Measurements from ENCODE around the gene MTCL3.

The MTCL3 gene

GRCh38 chr6:127515234-127515793 is 3.8 kb downstream of the MTCL3 start:
- no peaks in the 10 kb centered on the region for H3K9me2 ChIP-seq (replicated peaks; ENCODE audit: control insufficient read depth, low read length)
- no peaks in the 10 kb centered on the region for H3K9me3 ChIP-seq (ENCODE audit: control insufficient read depth, insufficient read depth, low read length)
- no peaks in the 10 kb centered on the region for H3K36me3 ChIP-seq (ENCODE audit: control insufficient read depth, low read length)
- no peaks in the 10 kb centered on the region for H4K20me1 ChIP-seq (ENCODE audit: control insufficient read depth, insufficient read depth, low read depth, low read length)
- H3K27ac ChIP-seq (ENCODE audit: low read depth, low read length), result no peak overlapping the region
- H3K79me2 ChIP-seq (ENCODE audit: control insufficient read depth, low read length), result no peaks in the 10 kb centered on the region
- H3K4me3 ChIP-seq (ENCODE audit: low read length), result peak overlapping the region; percentile 58
- peaks cover 10% of the 10 kb centered on the region; the same call in 1 of the 2 replicates for H3K27me3 ChIP-seq (ENCODE audit: control insufficient read depth, low read length)
- H3K4me2 ChIP-seq (ENCODE audit: low read length), result peak overlapping the region; percentile 81
- no peaks in the 10 kb centered on the region for H3F3A ChIP-seq (ENCODE audit: control insufficient read depth, insufficient read depth)
- peaks cover 5% of the 10 kb centered on the region; the same call in 1 of the 2 replicates for H3K4me1 ChIP-seq (ENCODE audit: control insufficient read depth, low read length)
- no peak for TF ChIP-seq EZH2phosphoT487 (IDR thresholded peaks at IDR 0.05; ENCODE audit: borderline replicate concordance, low read length)
- TF ChIP-seq, protein P1, sequence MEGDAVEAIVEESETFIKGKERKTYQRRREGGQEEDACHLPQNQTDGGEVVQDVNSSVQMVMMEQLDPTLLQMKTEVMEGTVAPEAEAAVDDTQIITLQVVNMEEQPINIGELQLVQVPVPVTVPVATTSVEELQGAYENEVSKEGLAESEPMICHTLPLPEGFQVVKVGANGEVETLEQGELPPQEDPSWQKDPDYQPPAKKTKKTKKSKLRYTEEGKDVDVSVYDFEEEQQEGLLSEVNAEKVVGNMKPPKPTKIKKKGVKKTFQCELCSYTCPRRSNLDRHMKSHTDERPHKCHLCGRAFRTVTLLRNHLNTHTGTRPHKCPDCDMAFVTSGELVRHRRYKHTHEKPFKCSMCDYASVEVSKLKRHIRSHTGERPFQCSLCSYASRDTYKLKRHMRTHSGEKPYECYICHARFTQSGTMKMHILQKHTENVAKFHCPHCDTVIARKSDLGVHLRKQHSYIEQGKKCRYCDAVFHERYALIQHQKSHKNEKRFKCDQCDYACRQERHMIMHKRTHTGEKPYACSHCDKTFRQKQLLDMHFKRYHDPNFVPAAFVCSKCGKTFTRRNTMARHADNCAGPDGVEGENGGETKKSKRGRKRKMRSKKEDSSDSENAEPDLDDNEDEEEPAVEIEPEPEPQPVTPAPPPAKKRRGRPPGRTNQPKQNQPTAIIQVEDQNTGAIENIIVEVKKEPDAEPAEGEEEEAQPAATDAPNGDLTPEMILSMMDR (IDR thresholded peaks at IDR 0.05; ENCODE audit: low read depth, low read length, poor library complexity, severe bottlenecking), result no peak

GRCh38 chr6:127514773-127515227 is 4.3 kb downstream of the MTCL3 start:
- Histone ChIP-seq H3K4me3 (ENCODE audit: low read length) (no peak overlapping the region), H3F3A (ENCODE audit: control insufficient read depth, insufficient read depth) (no peaks in the 10 kb centered on the region), H3K9me2 (replicated peaks; ENCODE audit: control insufficient read depth, low read length) (no peaks in the 10 kb centered on the region), H3K9me3 (ENCODE audit: control insufficient read depth, insufficient read depth, low read length) (no peaks in the 10 kb centered on the region), H3K27me3 (ENCODE audit: control insufficient read depth, low read length) (peaks cover 10% of the 10 kb centered on the region; the same call in 1 of the 2 replicates), H3K4me2 (ENCODE audit: low read length) (no peak overlapping the region), H3K36me3 (ENCODE audit: control insufficient read depth, low read length) (no peaks in the 10 kb centered on the region), H3K4me1 (ENCODE audit: control insufficient read depth, low read length) (peaks cover 5% of the 10 kb centered on the region; the same call in 1 of the 2 replicates), H4K20me1 (ENCODE audit: control insufficient read depth, insufficient read depth, low read depth, low read length) (no peaks in the 10 kb centered on the region), H3K27ac (ENCODE audit: low read depth, low read length) (no peak overlapping the region), H3K79me2 (ENCODE audit: control insufficient read depth, low read length) (no peaks in the 10 kb centered on the region)
- TF ChIP-seq, protein P1 (IDR thresholded peaks at IDR 0.05; ENCODE audit: low read depth, low read length, poor library complexity, severe bottlenecking), result no peak
- no peak for TF ChIP-seq EZH2phosphoT487 (IDR thresholded peaks at IDR 0.05; ENCODE audit: borderline replicate concordance, low read length)

DNA sequence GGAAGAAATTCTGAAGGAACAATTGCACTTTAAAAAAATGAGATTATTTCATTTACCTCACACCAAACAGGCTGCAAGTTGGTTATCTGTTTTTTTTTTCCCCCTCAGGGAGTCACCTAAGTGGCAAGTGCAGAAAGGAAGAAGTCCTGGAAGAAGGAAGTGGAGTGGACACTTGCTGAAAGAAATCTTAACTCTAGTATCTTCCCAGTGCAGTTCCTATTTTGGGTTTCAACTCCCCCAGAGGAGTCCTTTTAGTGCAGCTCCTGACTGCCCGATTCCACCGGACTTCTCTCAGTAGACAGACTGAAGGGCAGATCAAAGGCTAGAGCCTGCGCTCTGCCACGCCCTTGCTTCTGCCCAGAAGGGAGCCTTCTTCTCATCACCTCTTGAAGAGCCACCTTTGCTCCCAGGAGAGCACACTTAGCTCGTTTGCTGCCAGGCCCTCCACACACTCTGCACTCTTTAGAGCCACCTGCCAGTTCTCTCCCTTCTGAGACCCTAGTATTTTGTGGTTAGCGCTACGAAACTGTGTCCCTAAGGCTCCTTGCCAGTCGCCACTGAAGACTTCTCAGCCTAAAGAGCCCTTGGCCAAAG is 4.9 kb downstream of the MTCL3 start:
- H3K9me3 ChIP-seq (ENCODE audit: control insufficient read depth, insufficient read depth, low read length), result no peaks in the 10 kb centered on the region
- peaks cover 10% of the 10 kb centered on the region; the same call in 1 of the 2 replicates for H3K27me3 ChIP-seq (ENCODE audit: control insufficient read depth, low read length)
- H3K79me2 ChIP-seq (ENCODE audit: control insufficient read depth, low read length), result no peaks in the 10 kb centered on the region
- H3K27ac ChIP-seq (ENCODE audit: low read depth, low read length), result no peak overlapping the region
- TF ChIP-seq EZH2phosphoT487 (IDR thresholded peaks at IDR 0.05; ENCODE audit: borderline replicate concordance, low read length), result no peak
- TF ChIP-seq, protein P1 (IDR thresholded peaks at IDR 0.05; ENCODE audit: low read depth, low read length, poor library complexity, severe bottlenecking), result no peak
- H3K4me1 ChIP-seq (ENCODE audit: control insufficient read depth, low read length), result peaks cover 5% of the 10 kb centered on the region; the same call in 1 of the 2 replicates
- no peaks in the 10 kb centered on the region for H3F3A ChIP-seq (ENCODE audit: control insufficient read depth, insufficient read depth)
- no peaks in the 10 kb centered on the region for H3K36me3 ChIP-seq (ENCODE audit: control insufficient read depth, low read length)
- H3K4me2 ChIP-seq (ENCODE audit: low read length), result no peak overlapping the region
- no peak overlapping the region for H3K4me3 ChIP-seq (ENCODE audit: low read length)
- no peaks in the 10 kb centered on the region for H3K9me2 ChIP-seq (replicated peaks; ENCODE audit: control insufficient read depth, low read length)
- H4K20me1 ChIP-seq (ENCODE audit: control insufficient read depth, insufficient read depth, low read depth, low read length), result no peaks in the 10 kb centered on the region

Data from DOHH2 (cell line).